H1 (cell line): ENCODE data around the gene CHRDL2. TPM values are rescaled to one million over a fixed set of nuclear protein-coding genes. Genes with fewer than 3 reads are reported as not detected.
A peak's percentile ranks its signal among the peaks of the same experiment; 100 is the strongest.

Source experiments
- BCL11A ChIP-seq, 2 experiments: IDR thresholded peaks; one replicate each; pipeline ENCODE4 v1.6.1; 2011; ENCODE audit warnings: low read depth in 2 of 2, low read length in 2 of 2, mild to moderate bottlenecking in 2 of 2
- BRCA1 ChIP-seq: IDR thresholded peaks from 2 replicates; pipeline ENCODE4 v1.6.1; 2012; ENCODE audit warnings: low read depth, low read length, improper control_type of control experiment
- CBX8 ChIP-seq: fragments of 300-800, 300-1000 bp; sonication (generic); IDR thresholded peaks from 2 replicates; pipeline ENCODE4 v1.7.1; 2016; ENCODE audit warnings: low read depth, low read length, borderline replicate concordance
- CEBPB ChIP-seq: IDR thresholded peaks from 2 replicates; pipeline ENCODE4 v1.6.1; 2012; ENCODE audit warnings: low read depth, low read length
- CTCF ChIP-seq, 3 experiments: IDR thresholded peaks; 1 replicate in 2 of 3; 2 replicates in 1 of 3; pipeline versions ENCODE4 v1.5.1 to v1.6.1; 2011; ENCODE audit warnings: low read length in 3 of 3, mild to moderate bottlenecking in 3 of 3, inconsistent platforms in 2 of 3, low read depth in 1 of 3, moderate library complexity in 1 of 3; ENCODE audit not compliant: insufficient read depth in 1 of 3; ENCODE audit errors: control extremely low read depth in 1 of 3
- JUN ChIP-seq: IDR thresholded peaks from 2 replicates; pipeline ENCODE4 v1.6.1; 2011; ENCODE audit warnings: low read depth, mild to moderate bottlenecking, improper control_type of control experiment, low read length
- JUND ChIP-seq: IDR thresholded peaks from 2 replicates; pipeline ENCODE4 v1.6.1; 2011; ENCODE audit warnings: mild to moderate bottlenecking, improper control_type of control experiment, low read length
- KDM5A ChIP-seq: fragments of 200-600 bp; IDR thresholded peaks from 2 replicates; pipeline ENCODE4 v1.7.1; 2012; ENCODE audit warnings: mild to moderate bottlenecking, low read length, inconsistent platforms, mixed read lengths
- NRF1 ChIP-seq: IDR thresholded peaks from 2 replicates; pipeline ENCODE4 v1.6.1; 2011; ENCODE audit warnings: mild to moderate bottlenecking, low read depth, low read length, improper control_type of control experiment
- PHF8 ChIP-seq: fragments of 200-600 bp; sonication (generic); conservative IDR thresholded peaks from 2 replicates; pipeline ENCODE4 v1.7.1; 2012; ENCODE audit warnings: low read depth, mild to moderate bottlenecking, inconsistent platforms, low read length, moderate library complexity
- POLR2A ChIP-seq, 2 experiments: IDR thresholded peaks; 1 replicate in 1 of 2; 2 replicates in 1 of 2; pipeline ENCODE4 v1.6.1; 2011; ENCODE audit warnings: low read depth in 2 of 2, low read length in 2 of 2, mild to moderate bottlenecking in 2 of 2; ENCODE audit errors: control extremely low read depth in 1 of 2
- POU5F1 ChIP-seq: IDR thresholded peaks from 2 replicates; pipeline ENCODE4 v1.6.1; 2011; ENCODE audit warnings: low read depth, mild to moderate bottlenecking, low read length, moderate library complexity
- RBBP5 ChIP-seq: IDR thresholded peaks from 2 replicates; pipeline ENCODE4 v1.7.1; 2012; ENCODE audit warnings: low read depth, mild to moderate bottlenecking, inconsistent platforms, low read length, moderate library complexity, borderline replicate concordance
- SAP30 ChIP-seq: fragments of 300-600 bp; sonication (generic); IDR thresholded peaks from 2 replicates; pipeline ENCODE4 v1.7.1; 2012; ENCODE audit warnings: low read length, moderate library complexity, mild to moderate bottlenecking, inconsistent platforms; ENCODE audit not compliant: insufficient read depth, insufficient replicate concordance
- SIRT6 ChIP-seq: IDR thresholded peaks from one replicate; pipeline ENCODE4 v1.7.1; 2012; ENCODE audit warnings: low read length, inconsistent platforms
- SIX5 ChIP-seq: IDR thresholded peaks from 2 replicates; pipeline ENCODE4 v1.6.1; 2011; ENCODE audit warnings: mild to moderate bottlenecking, low read depth, low read length
- SUZ12 ChIP-seq: fragments of 200-600 bp; sonication (generic); IDR thresholded peaks from 2 replicates; pipeline ENCODE4 v1.6.1; 2012; ENCODE audit warnings: mild to moderate bottlenecking, inconsistent platforms, low read length, moderate library complexity, mixed read lengths
- TAF7 ChIP-seq: optimal IDR thresholded peaks from 2 replicates; pipeline ENCODE3; 2011; ENCODE audit warnings: low read depth, mild to moderate bottlenecking, inconsistent platforms, low read length, moderate library complexity, borderline replicate concordance
- polyA plus RNA-seq, 7 experiments: library from polyadenylated mRNA; depleted of rRNA in 3 of 7; stranded (reverse) in 5 of 7; unstranded in 2 of 7; fragments of >200 nt in 5 of 7; fragments of 200-250 nt in 2 of 7; gene quantifications; 1 replicate in 5 of 7; 2 replicates in 1 of 7; 4 replicates in 1 of 7; pipeline versions ENCODE4 v1.2.1 to v1.2.3, GENCODE V29; 2011 to 2013; ENCODE audit warnings: missing spikeins in 2 of 7, mixed read lengths in 2 of 7
- total RNA-seq: library from RNA; stranded (reverse); fragmentation: NEBNext Ultra II Directional; extraction: Animal tissue kit (Norgen Biotek cat#: 25700); gene quantifications from 2 replicates; pipeline ENCODE4 v1.2.1, GENCODE V29; 2021
- TF ChIP-seq, protein P1 (sequence below): IDR thresholded peaks from 2 replicates; pipeline ENCODE4 v1.6.1; 2012; ENCODE audit warnings: inconsistent platforms

The CHRDL2 gene
- total and polyA plus RNA-seq, 2 of the 8 experiments (the other 6 are each of a cell fraction or from before 2014, with no cell fraction given) = 0.26 to 0.48 TPM

GRCh38 chr11:74739546-74740270 is 8.5 kb upstream of the CHRDL2 start (continued):
- TF ChIP-seq SAP30 (no peak), PHF8 (no peak), BRCA1 (no peak), RBBP5 (no peak), POLR2A (IDR thresholded peaks at IDR 0.05; ENCODE audit: control extremely low read depth in 1 of 2, low read depth in 2 of 2, low read length in 2 of 2) (no peak), JUND (0 out of 2 replicates have a peak, but pooled peaks have one; percentile 7), NRF1 (no peak), SIRT6 (no peak), CTCF (IDR thresholded peaks at IDR 0.05; ENCODE audit: control extremely low read depth in 1 of 3, insufficient read depth in 1 of 3, low read depth in 1 of 3, low read length in 3 of 3) (peak; percentile 80 to 88 (median 86)), POU5F1 (no peak), JUN (no peak), CEBPB (peak; percentile 56), CBX8 (no peak), SUZ12 (no peak), TAF7 (no peak), SIX5 (no peak), BCL11A (IDR thresholded peaks at IDR 0.05; ENCODE audit: low read depth in 2 of 2, low read length in 2 of 2) (no peak), KDM5A (no peak)
- TF ChIP-seq, protein P1, sequence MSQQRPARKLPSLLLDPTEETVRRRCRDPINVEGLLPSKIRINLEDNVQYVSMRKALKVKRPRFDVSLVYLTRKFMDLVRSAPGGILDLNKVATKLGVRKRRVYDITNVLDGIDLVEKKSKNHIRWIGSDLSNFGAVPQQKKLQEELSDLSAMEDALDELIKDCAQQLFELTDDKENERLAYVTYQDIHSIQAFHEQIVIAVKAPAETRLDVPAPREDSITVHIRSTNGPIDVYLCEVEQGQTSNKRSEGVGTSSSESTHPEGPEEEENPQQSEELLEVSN = no peak
